ENCODE measurements around the gene THRA.
A peak's percentile ranks its signal among the peaks of the same experiment; 100 is the strongest.

THRA gene

GRCh38 chr17:40028595-40028994 is 34.2 kb upstream of the THRA start:
- no peak overlapping the region for H3K4me3 ChIP-seq (ENCODE audit: low read depth, low read length)
- no peak for TF ChIP-seq CTCF (IDR thresholded peaks at IDR 0.05; ENCODE audit: borderline replicate concordance, insufficient read depth, low read depth, low read length)

- TF ChIP-seq CTCF (IDR thresholded peaks at IDR 0.05; ENCODE audit: borderline replicate concordance, insufficient read depth, low read depth, low read length), result no peak
- no peak overlapping the region for H3K4me3 ChIP-seq (ENCODE audit: low read depth, low read length)
These were observed 31.1 kb upstream of the THRA start for GRCh38 chr17:40031706-40032105.

GRCh38 chr17:40032322-40033320 is 30.1 kb upstream of the THRA start:
- H3K4me3 ChIP-seq (ENCODE audit: low read depth, low read length), result no peak overlapping the region
- TF ChIP-seq CTCF (IDR thresholded peaks at IDR 0.05; ENCODE audit: borderline replicate concordance, insufficient read depth, low read depth, low read length), result no peak

- no peak overlapping the region for H3K4me3 ChIP-seq (ENCODE audit: low read depth, low read length)
- TF ChIP-seq CTCF (IDR thresholded peaks at IDR 0.05; ENCODE audit: borderline replicate concordance, insufficient read depth, low read depth, low read length), result no peak
These were observed 29.4 kb upstream of the THRA start for GRCh38 chr17:40033339-40033738.

- no peak for TF ChIP-seq CTCF (IDR thresholded peaks at IDR 0.05; ENCODE audit: borderline replicate concordance, insufficient read depth, low read depth, low read length)
- no peak overlapping the region for H3K4me3 ChIP-seq (ENCODE audit: low read depth, low read length)
These were observed 28.2 kb upstream of the THRA start for GRCh38 chr17:40034426-40035161.

- TF ChIP-seq CTCF (IDR thresholded peaks at IDR 0.05; ENCODE audit: borderline replicate concordance, insufficient read depth, low read depth, low read length), result peak; percentile 52; the same call in 1 of the 2 replicates
- no peak overlapping the region for H3K4me3 ChIP-seq (ENCODE audit: low read depth, low read length)
These were observed 27.6 kb upstream of the THRA start for GRCh38 chr17:40035162-40035559.

Data from GM12875 (cell line).